ENCODE measurements around the gene HBS1L.

HBS1L gene

GRCh38 chr6:135054569-135055498 lies at the start of gene HBS1L:
HBS1L (minus strand) TSS chr6:135054822; CDS start chr6:135054691, 131 bp downstream.
- intact Hi-C loops (cut with DNase I): no loop called here
- DNase-seq: peak; percentile 86 to 98 (median 97)

DNA sequence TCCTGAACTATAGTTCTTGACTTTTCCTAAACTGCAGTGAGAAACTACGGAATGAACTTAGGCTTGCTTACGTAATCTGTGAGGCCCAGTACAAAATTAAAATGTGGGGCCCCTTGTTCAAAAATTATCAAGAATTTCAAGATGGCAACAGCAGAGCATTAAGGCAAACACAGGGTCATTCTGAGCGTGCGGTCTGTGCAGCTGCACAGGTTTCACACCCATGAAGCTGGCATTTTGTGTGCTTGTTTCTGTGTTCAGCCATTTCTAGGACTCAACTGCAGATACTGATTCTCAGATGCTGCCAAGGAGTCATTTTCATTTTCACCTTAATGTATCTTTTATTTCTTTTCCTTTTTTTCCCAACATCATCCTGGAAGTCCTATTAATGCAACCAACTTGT lies 49.6 kb upstream of the HBS1L start:
- intact Hi-C loops (cut with DNase I): no loop called here
- no peak for DNase-seq

GRCh38 chr6:135102191-135102590 lies 47.6 kb upstream of the HBS1L start:
- no peak for DNase-seq
- intact Hi-C loops (cut with DNase I): no loop called here

DNA sequence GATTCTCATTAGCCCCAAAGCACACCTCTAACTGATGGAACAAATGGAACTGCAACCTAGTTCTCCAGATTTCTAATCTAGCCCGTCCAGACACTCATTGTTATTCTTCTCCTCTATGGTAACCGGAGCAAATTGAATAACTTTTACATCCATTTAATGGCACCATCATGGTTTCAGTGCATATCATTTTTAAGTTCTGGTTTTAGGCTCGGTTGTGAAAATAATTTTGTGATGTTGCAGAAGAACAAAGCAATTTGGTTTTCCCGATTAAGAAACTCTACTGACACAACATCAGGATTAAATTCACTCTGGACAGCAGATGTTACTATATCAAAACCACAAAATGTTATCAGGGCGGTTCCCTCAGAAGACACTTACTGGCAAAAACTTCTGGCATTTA lies 42.5 kb upstream of the HBS1L start:
- intact Hi-C loops (cut with DNase I): no loop called here
- no peak for DNase-seq

DNA sequence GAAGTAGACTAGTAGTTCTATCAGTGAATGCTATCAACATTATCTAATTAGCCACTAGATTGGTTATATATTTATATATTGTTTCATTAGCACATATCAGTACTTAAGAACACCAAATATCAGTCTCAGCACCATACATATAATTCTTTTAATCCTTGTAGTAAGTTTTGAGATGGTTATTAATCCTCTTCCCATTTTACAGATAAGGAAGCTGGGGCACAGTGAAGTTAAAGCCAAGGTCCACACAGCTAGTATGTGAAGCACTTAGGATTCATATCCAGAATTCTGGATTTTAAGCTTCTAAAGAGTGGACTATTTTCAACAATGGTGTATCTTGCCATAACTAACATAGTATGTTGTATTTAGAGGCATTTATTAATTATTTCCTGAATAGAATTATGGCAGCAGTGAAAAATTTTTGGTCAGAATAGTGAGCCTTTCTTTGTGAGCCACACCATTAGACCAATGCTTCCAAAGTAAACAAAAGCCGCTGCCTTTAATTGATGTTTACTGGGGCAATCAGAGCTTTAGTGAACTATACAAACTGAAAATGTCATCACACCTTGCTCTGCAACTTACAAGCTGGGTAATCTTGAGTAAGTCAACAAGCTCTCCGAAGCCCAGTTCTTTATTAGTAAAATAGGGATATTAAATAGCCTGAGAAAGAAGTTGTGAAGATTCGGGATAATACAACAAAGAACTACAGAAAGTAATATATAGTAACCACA lies 41.9 kb upstream of the HBS1L start:
- intact Hi-C loops (cut with DNase I): no loop called here
- no peak for DNase-seq

- DNase-seq: no peak
- intact Hi-C loops (cut with DNase I): no loop called here
Observed at GRCh38 chr6:135095716-135096115, 41.1 kb upstream of the HBS1L start.

DNA sequence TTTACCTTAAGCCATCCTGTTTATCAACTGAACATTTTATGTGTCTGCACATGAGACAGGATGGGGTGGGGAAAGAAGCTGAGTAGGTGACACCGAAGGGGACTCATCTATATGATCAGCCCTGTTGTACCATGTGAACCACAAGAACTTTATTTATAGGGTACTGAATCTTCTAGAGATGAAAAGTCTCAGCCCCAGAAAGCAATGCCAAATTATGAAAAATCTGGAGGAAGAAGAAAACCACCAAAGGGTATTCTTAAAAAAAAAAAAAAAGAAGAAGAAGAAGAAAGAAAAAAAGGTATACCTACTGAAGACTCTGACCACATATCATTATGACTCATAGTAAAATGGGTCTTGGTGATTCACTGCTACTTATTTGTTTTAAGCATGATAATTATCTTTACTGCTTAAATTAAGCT lies 39.8 kb upstream of the HBS1L start:
- intact Hi-C loops (cut with DNase I): no loop called here
- no peak for DNase-seq

- intact Hi-C loops (cut with DNase I): no loop called here
- DNase-seq: no peak
Observed at GRCh38 chr6:135093578-135093977, 39.0 kb upstream of the HBS1L start.

- intact Hi-C loops (cut with DNase I): no loop called here
- no peak for DNase-seq
Observed at GRCh38 chr6:135092724-135093123, 38.1 kb upstream of the HBS1L start.

DNA sequence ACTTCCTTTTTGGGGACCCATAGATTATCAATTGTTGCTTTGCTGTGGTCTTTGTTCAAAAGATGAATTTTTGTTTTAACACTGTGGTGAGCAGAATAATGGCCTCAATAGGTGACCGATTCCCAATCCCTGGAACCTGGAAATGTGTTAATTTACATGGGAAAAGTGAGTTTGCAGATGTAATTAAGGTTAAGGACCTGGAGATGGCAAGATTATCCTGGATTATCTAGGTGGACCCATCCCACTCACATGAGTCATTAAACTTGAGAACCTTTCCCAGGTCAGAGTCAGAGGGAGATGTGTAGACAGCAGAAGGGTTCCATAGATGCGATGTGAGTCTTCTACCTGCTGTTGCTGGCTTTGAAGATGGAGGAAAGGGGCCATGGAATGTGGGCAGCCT lies 36.2 kb upstream of the HBS1L start:
- intact Hi-C loops (cut with DNase I): no loop called here

GRCh38 chr6:135089901-135090300 lies 35.3 kb upstream of the HBS1L start:
- intact Hi-C loops (cut with DNase I): no loop called here
- no peak for DNase-seq

More for the DNA sequence above, 36.2 kb upstream of the HBS1L start:
- no peak for DNase-seq

DNA sequence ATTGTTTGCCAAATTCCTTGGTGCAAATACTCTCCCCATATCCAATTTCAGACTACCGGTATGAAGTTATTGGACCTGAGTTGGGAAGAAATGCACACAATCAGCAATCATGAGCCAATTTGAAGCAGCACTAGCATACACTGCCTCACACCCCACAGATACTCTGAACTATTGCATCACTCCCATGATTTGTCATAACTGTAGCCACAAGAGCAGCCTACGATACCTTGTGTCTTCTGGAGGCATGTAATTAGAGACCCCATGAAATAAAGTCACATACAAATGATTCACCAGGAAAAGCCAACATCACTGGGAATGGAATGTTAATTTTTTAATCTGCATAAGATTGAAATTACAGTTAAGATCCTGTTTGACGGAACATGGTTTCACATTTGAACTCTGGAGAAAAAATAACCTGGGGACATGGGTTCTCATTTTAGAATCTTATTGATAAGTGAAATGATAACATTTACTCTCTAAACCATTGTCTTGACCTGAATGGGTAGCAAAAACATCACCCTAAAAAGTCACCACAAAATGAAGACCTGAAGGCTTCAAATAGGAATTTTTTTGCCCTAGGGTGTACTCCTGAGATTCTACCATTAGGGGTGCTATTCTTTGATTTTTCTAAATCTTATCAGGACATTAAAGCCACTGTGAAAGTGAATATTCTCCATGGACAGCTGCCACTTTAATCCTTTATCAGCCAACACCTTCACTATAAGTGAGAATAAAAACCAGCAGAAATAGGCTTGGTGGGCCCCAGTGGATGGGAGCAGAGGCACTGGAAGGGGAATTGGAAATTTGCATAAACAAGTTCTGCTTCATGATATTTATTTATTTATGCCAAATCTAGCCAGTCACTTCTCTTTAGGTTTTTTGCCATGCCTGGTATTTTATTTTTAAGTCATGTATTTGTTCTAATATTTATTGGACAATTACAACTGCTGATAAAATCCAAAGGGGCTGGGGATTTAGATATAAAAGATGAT lies 34.5 kb upstream of the HBS1L start:
- DNase-seq: no peak
- intact Hi-C loops (cut with DNase I): no loop called here

DNA sequence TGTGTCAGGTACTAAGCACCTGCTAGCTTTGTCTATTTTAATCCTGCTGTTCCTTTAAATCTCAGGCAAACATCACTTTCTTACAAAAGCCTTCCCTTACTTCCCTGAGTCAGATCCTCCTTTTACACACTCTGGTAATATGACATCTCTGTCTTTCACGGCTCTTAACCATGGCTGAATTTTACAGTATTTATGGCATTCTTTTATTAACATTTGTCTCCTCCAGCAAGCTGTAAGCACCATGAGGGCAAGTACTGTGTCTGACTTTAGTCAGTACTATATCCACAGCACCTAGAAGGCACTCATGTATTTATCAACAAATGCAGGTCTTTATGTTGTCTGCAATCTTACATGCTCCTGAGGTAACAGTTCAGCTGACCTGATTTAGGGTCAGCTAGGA lies 33.7 kb upstream of the HBS1L start:
- DNase-seq: no peak
- intact Hi-C loops (cut with DNase I): no loop called here

GRCh38 chr6:135087803-135088202 lies 33.2 kb upstream of the HBS1L start:
- DNase-seq: no peak
- intact Hi-C loops (cut with DNase I): no loop called here

- peak in 1 of 42 donors; percentile 2 for DNase-seq
Observed at GRCh38 chr6:135087403-135087802, 32.8 kb upstream of the HBS1L start.

DNA sequence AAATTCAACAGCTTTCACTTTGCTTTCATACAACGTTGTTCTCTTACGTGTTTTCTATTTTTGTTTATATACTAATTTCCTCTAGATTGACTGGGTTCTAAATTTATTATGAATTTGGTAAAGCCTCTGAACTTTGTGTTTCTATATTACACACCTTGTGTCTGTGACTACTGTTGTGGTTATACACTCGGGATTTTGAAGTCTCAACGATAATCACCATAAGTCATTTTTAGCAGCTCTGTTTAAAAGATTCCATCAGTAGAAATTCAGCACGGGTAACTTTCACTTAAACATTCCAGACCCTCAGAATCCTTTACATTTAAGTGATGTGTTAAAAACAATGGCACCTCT lies 31.8 kb upstream of the HBS1L start:
- intact Hi-C loops (cut with DNase I): no loop called here
- DNase-seq: no peak

More at GRCh38 chr6:135087403-135087802, 32.8 kb upstream of the HBS1L start:
- intact Hi-C loops (cut with DNase I): no loop called here

DNA sequence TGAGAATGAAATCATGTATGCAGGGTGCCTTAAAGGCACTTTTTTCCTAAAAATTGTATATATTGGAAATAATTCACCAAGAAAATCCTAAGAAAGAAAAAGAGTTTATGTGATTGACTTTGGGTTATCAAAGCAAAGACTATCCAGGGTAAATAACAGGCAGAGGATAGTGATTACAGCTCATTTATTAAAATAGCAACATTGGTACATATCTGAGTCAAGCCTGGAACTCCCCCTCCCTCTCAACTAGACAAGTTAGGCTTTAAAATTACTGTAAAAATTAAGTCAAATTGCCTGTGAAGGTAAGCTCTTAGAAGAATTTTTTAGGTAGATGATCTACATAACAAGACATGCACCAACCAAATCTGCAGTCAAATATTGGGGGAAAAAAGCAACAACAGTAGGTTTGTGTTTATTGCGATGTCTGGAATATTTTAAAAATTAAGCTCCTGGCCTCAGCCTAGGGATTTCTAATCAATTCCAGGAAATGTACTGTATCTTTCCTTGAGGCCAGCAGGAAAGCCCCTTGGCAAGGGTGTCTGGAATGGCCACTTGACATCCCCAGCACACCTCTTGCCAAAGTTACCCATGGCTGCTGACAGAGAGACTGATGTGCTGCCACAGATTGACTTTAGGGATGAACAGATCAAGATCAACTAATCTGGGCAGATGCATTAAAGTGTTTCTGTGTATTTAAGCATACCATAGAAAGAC lies 31.2 kb upstream of the HBS1L start:
- DNase-seq: no peak
- intact Hi-C loops (cut with DNase I): no loop called here

DNA sequence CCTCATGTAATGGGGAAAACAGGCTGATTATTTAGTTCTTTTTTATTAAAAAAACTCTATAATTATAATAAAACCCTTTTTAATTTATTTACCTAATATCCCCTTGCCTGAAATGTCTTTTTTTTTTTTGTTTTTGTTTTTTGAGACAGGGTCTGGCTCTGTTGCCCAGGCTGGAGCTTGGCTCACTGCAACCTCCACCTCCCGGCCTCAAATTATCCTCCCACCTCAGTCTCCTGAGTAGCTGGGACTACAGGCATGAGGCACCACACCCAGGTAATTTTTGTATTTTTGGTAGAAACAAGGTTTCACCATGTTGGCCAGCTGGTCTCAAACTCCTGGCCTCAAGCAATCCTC lies 30.3 kb upstream of the HBS1L start:
- DNase-seq: no peak
- intact Hi-C loops (cut with DNase I): no loop called here
